Stimulated activated CD4-positive, alpha-beta T cell treated with anti-CD3 and anti-CD28 coated beads, Interleukin-2, amount 100 ng/mL, for 48 hours (primary cell): ENCODE data around the gene PTPN14.

Experiments used
- DNase-seq, 2 donors: peaks; one replicate each; pipeline ENCODE4 v3.0.0-alpha.2; 2020

PTPN14 gene

GRCh38 chr1:214326406-214326805, 225.0 kb downstream of the PTPN14 start:
- no peak for DNase-seq

GRCh38 chr1:214324896-214325800, 226.3 kb downstream of the PTPN14 start:
- DNase-seq: no peak

DNA sequence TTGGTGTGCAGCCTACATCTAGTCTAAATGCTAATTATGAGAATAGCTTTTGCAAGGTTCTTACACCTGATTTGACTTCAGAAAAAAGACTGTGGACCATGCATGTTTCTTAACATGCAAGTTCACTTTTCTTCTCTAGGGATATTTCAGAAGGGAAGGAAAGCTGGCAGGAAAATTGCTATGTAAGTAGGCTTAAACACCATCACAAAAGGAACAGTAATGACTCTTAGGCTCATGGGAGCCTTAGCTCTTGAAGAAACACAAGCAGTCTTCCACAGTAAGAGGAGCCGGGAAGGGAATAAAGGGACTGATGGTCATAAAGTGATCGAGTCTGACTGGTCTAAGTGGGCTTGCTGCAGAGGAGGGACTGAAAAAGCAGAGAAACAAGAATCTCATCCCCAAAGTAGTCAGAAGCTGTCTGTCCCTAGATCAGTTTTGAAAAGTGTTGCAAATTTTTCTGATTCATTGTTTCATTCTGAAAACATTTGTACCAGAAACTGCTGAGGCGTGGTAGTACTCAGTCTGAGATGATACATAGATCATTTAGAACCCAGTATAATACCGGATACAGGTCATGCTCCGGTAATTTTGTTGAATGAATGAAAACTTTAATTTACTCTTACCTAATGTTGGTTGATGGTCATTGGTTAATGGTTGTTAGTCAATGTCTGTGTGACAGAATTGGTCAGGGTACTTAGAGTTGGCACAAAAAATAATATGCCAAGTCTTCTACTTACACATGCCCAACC, 229.5 kb downstream of the PTPN14 start:
- no peak for DNase-seq

- no peak for DNase-seq
Observed at GRCh38 chr1:214319938-214320337, 231.5 kb downstream of the PTPN14 start.

- DNase-seq: no peak
Observed at GRCh38 chr1:214318956-214319736, 232.3 kb downstream of the PTPN14 start.

DNA sequence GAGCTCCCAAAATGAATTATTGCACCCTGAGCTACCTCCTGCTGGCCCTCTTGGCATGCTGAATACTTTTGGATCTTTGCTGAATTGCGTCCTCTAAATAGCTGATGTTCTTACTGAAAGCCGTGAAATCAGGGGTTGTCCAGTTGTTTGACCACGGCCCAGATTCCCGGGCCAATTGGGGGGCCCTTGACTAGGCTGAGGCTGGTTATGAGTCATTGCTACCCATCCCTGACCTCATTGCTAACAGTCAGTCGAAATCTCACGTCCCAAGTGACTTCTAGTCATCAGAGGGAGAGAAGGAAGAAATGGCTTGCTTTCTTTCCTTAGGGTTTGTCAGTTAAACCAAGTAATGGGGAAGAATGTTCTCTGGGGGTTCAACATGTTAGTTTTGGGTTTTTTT, 233.0 kb downstream of the PTPN14 start:
- DNase-seq: no peak

GRCh38 chr1:214317734-214318133, 233.7 kb downstream of the PTPN14 start:
- DNase-seq: no peak

- no peak for DNase-seq
Observed at GRCh38 chr1:214317300-214317699, 234.1 kb downstream of the PTPN14 start.

DNA sequence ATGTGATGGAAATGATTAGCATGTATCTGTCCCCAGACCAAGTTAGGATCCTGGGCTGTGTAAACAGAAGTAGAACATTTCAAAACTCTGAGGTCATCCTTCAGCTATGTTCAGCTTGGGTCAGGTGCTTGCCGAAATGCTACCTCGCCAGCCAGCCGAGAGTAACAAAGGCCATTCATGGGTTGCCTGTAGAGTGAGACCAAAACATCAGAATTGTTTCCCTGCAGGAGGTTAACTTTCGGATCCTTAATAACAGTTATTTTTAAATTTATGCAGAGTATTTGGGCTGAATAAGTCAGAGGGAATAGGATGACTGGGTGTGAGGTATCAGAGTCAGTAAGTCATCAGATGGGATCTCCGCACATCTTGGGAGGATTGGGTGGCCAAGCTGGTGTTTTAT, 234.8 kb downstream of the PTPN14 start:
- no peak for DNase-seq

- no peak for DNase-seq
Observed at GRCh38 chr1:214314178-214314843, 237.1 kb downstream of the PTPN14 start.

DNA sequence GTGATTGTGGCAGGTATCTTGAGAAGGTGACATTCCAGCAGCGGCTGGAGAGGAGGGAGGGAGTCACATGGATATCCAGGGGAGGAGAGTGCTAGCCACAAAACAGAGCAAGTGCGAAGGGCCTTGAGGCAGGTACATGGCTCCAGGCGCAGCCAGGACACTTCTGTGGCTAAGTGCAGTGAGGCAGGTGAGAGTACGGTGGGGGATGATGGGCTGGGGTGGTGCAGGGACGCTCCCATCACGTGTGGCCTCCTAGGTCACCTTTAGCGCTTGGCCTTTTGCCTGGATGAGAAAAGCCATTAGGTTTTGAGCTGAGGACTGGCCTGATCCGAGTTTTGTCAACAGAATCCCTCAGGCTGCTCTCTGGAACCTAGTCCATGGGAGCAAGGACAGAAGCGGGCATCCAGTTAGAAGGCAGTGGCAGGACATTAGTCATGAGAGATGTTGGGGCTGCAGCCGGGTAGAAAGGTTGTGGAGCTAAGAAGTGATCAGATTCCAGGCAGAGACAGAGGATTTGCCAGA, 238.8 kb downstream of the PTPN14 start:
- no peak for DNase-seq

GRCh38 chr1:214310777-214311690, 240.4 kb downstream of the PTPN14 start:
- DNase-seq: no peak

DNA sequence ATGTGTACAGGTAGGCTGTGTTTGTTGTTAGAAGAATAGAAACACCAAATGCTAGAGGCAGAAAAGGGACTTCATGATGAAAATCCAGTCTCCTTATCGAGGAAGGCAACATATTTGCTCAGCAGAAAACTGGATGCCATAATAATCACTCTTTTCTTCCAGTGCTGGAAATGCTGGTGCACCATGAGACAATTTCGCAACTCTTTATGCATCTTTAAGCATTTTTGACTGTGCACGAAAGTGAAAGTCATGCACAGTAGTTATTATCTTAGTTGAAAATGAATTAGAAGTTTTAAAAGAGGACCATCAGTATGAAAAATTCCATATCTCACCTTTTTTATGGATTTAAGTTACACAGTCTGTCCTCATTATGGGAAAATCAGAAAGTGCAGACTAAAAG, 241.4 kb downstream of the PTPN14 start:
- DNase-seq: no peak

- DNase-seq: no peak
Observed at GRCh38 chr1:214306269-214306668, 245.1 kb downstream of the PTPN14 start.

DNA sequence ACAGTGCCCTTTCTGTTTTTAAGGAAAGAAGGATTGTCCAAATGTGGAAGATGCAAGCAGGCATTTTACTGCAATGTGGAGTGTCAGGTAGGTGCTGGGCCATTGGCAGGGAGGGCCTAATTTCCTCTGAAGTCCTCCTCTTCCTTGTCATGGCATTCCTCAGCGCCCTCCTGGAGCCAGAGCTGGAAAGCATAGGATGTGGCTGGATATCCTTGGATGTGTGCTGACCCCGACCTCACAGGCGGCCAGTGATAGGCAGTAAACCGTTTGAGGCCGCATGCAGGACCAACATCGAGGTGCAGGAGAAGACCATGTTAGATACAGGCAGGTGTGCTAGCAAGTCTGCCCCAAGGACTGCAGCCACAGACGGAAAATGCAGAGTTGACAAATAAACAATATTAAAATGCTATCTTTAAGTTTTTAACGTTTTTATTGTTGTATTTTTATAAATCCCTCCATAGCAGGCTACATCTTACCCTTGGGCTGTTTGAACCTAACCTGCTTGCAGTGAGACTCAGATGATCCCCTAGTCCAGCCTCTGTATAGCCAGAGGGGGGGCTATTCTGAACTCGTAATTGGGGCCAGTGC, 246.1 kb downstream of the PTPN14 start:
- DNase-seq: no peak

DNA sequence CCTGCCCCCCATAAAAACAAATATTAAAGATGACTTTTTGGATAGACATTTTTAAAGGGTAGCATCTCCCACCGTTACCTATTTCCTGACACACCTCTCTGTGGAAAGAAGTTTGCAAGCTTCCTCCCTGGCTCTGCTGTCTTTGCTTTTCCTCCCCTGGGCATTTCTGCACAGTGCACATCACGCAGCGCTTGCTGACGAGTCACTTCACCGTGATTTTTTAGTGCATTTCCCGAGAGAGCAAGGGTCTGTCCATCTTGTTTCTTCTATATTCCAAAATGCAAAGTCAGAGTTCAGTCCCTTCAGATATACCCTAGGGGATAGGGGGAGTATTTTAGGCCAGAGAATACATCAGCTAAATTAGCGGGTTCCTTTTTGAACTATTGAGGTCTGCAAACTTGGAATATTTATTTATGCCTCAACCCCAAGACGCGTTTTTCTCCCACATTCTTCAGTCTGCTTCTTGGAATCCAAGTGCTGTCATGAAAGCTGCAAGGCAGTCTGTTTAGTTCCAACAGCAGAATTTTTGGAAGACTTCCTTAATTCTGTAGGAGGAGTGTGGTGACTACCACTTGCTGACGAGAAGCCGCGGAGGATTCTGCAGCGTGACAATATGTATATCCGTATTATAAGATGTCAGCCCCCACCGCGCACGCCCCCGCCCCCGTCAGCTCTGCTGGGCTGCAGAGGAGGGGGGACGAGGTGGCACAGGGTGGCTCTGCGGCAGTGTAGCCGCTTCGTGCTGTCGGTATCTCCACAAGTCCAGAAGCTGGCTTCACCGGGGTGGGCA, 248.1 kb downstream of the PTPN14 start:
- no peak for DNase-seq

- DNase-seq: no peak
Observed at GRCh38 chr1:214301526-214301925, 249.9 kb downstream of the PTPN14 start.

GRCh38 chr1:214300149-214300780, 251.1 kb downstream of the PTPN14 start:
- no peak for DNase-seq
